ENCODE data around the gene LHX4. TPM values are rescaled to one million over a fixed set of nuclear protein-coding genes. Genes with fewer than 3 reads are reported as not detected.

The LHX4 gene
- total RNA-seq, 2 donors from 2014 or later = not detected

DNA sequence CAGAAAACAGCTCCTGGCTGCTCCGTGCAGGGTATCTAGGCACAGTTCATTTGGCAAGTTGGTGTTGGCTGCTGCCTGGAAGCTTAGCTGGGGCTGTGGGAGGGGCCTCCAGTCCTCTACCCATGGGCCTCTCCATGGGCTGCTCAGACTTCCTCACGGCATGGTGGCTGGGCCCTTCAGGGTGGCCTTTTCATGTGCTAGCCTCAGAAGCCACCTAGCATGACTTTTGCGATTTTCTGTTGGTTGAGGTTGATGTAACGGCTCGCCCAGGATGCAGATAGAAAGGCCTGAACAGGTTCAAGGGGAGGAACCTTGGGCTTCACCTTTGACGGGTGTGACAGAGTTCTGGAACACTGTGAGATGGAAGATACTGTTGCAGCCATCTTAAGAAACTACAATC, 25.8 kb upstream of the LHX4 start:
- Histone ChIP-seq H3K9me3 (no peaks in the 10 kb centered on the region), H3K4me3 (no peak overlapping the region), H3K27ac (no peak overlapping the region), H3K4me1 (ENCODE audit: control insufficient read depth in 1 of 2, low read depth in 2 of 2) (no peaks in the 10 kb centered on the region), H3K27me3 (replicated peaks; ENCODE audit: insufficient read depth) (no peaks in the 10 kb centered on the region), H3K36me3 (no peaks in the 10 kb centered on the region)
- ATAC-seq (ENCODE audit: insufficient number of reproducible peaks, low FRiP score, low read depth) (no peak), DNase-seq (ENCODE audit: low spot score) (no peak)
- TF ChIP-seq, protein P1, sequence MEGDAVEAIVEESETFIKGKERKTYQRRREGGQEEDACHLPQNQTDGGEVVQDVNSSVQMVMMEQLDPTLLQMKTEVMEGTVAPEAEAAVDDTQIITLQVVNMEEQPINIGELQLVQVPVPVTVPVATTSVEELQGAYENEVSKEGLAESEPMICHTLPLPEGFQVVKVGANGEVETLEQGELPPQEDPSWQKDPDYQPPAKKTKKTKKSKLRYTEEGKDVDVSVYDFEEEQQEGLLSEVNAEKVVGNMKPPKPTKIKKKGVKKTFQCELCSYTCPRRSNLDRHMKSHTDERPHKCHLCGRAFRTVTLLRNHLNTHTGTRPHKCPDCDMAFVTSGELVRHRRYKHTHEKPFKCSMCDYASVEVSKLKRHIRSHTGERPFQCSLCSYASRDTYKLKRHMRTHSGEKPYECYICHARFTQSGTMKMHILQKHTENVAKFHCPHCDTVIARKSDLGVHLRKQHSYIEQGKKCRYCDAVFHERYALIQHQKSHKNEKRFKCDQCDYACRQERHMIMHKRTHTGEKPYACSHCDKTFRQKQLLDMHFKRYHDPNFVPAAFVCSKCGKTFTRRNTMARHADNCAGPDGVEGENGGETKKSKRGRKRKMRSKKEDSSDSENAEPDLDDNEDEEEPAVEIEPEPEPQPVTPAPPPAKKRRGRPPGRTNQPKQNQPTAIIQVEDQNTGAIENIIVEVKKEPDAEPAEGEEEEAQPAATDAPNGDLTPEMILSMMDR (IDR thresholded peaks at IDR 0.05) = no peak

GRCh38 chr1:180206581-180206980, 23.5 kb upstream of the LHX4 start:
- TF ChIP-seq, protein P1 (IDR thresholded peaks at IDR 0.05) = no peak
- Histone ChIP-seq H3K4me1 (ENCODE audit: control insufficient read depth in 1 of 2, low read depth in 2 of 2) (no peaks in the 10 kb centered on the region), H3K36me3 (no peaks in the 10 kb centered on the region), H3K9me3 (no peaks in the 10 kb centered on the region), H3K27me3 (replicated peaks; ENCODE audit: insufficient read depth) (no peaks in the 10 kb centered on the region), H3K4me3 (no peak overlapping the region), H3K27ac (no peak overlapping the region)
- DNase-seq (ENCODE audit: low spot score) = no peak
- no peak for ATAC-seq (ENCODE audit: insufficient number of reproducible peaks, low FRiP score, low read depth)

- TF ChIP-seq, protein P1 (IDR thresholded peaks at IDR 0.05) = no peak
- no peak overlapping the region for H3K4me3 ChIP-seq
- ATAC-seq (ENCODE audit: insufficient number of reproducible peaks, low FRiP score, low read depth) (no peak), DNase-seq (ENCODE audit: low spot score) (no peak)
- no peaks in the 10 kb centered on the region for H3K36me3 ChIP-seq
- no peaks in the 10 kb centered on the region for H3K27me3 ChIP-seq (replicated peaks; ENCODE audit: insufficient read depth)
- no peaks in the 10 kb centered on the region for H3K9me3 ChIP-seq
- no peaks in the 10 kb centered on the region for H3K4me1 ChIP-seq (ENCODE audit: control insufficient read depth in 1 of 2, low read depth in 2 of 2)
- no peak overlapping the region for H3K27ac ChIP-seq
Observed at GRCh38 chr1:180208264-180208663, 21.8 kb upstream of the LHX4 start.

- Histone ChIP-seq H3K4me1 (ENCODE audit: control insufficient read depth in 1 of 2, low read depth in 2 of 2) (no peaks in the 10 kb centered on the region), H3K4me3 (no peak overlapping the region), H3K27ac (no peak overlapping the region), H3K9me3 (no peaks in the 10 kb centered on the region), H3K36me3 (no peaks in the 10 kb centered on the region), H3K27me3 (replicated peaks; ENCODE audit: insufficient read depth) (no peaks in the 10 kb centered on the region)
- DNase-seq (ENCODE audit: low spot score) = no peak
- TF ChIP-seq, protein P1 (IDR thresholded peaks at IDR 0.05) = no peak
- no peak for ATAC-seq (ENCODE audit: insufficient number of reproducible peaks, low FRiP score, low read depth)
Observed at GRCh38 chr1:180210008-180210620, 19.9 kb upstream of the LHX4 start.

GRCh38 chr1:180211156-180211859, 18.8 kb upstream of the LHX4 start:
- Histone ChIP-seq H3K27me3 (replicated peaks; ENCODE audit: insufficient read depth) (no peaks in the 10 kb centered on the region), H3K4me3 (no peak overlapping the region), H3K27ac (no peak overlapping the region), H3K4me1 (ENCODE audit: control insufficient read depth in 1 of 2, low read depth in 2 of 2) (no peaks in the 10 kb centered on the region), H3K9me3 (no peaks in the 10 kb centered on the region), H3K36me3 (no peaks in the 10 kb centered on the region)
- TF ChIP-seq, protein P1 (IDR thresholded peaks at IDR 0.05) = no peak
- DNase-seq (ENCODE audit: low spot score) (no peak), ATAC-seq (ENCODE audit: insufficient number of reproducible peaks, low FRiP score, low read depth) (no peak)
